Mucosa of descending colon (tissue), 3 donors: Measurements from ENCODE around the gene RPS18. TPM values are rescaled to one million over a fixed set of nuclear protein-coding genes. Genes with fewer than 3 reads are reported as not detected.
A peak's percentile ranks its signal among the peaks of the same experiment; 100 is the strongest.

Source experiments
- ATAC-seq: fragments of 200-7000 bp; cut with Tn5 transposase; one replicate; pipeline ENCODE4 v1.9.1; 2020; ENCODE audit warnings: mild to moderate bottlenecking, moderate library complexity
- DNase-seq, 3 donors: peaks; one replicate each; pipeline ENCODE4 v3.0.0-alpha.2; 2020
- H3K36me3 ChIP-seq: fragments of 200-600 bp; one replicate; pipeline ENCODE4 v1.8.0; 2021; ENCODE audit warnings: low read depth, mild to moderate bottlenecking
- H3K4me1 ChIP-seq: fragments of 200-600 bp; one replicate; pipeline ENCODE4 v1.8.0; 2021; ENCODE audit warnings: low read depth, mild to moderate bottlenecking
- H3K4me3 ChIP-seq: fragments of 200-600 bp; one replicate; pipeline ENCODE4 v1.8.0; 2021; ENCODE audit warnings: mild to moderate bottlenecking
- H3K9me3 ChIP-seq: fragments of 200-600 bp; one replicate; pipeline ENCODE4 v1.8.0; 2021; ENCODE audit warnings: mild to moderate bottlenecking
- CTCF ChIP-seq: fragments of 200-600 bp; IDR thresholded peaks from one replicate; pipeline ENCODE4 v1.8.0; 2022; ENCODE audit warnings: antibody characterized with exemption, mild to moderate bottlenecking
- intact Hi-C, 2 donors: fragments of 100-400 bp; cut with DNase I in 1 of 2; cut with micrococcal nuclease in 1 of 2; formaldehyde crosslinking; loops; one replicate each; pipeline versions ENCODE4 v1.11.0 to v1.11.1; 2022; cut with DNase I, micrococcal nuclease
- total RNA-seq, 3 donors: library from RNA; stranded (reverse); fragmentation: NEBNext Ultra II Directional in 2 of 3; extraction: Animal tissue kit (Norgen Biotek cat#: 25700) in 2 of 3; gene quantifications; one replicate each; pipeline versions ENCODE4 v1.2.1 to v1.2.4, GENCODE V29; 2021 to 2023
- donor health status: DM: no; HTN: no; CAD: no; lungs with moderate emphysema.
- donor health status: DM: no; HTN: no; CAD: no.
- donor health status: DM: no; HTN: yes; CAD: no.

Gene RPS18
- total RNA-seq, 3 donors from 2014 or later = 1,579 to 1,936 (median 1,680) TPM

- intact Hi-C loops = no loop called here
- TF ChIP-seq CTCF = no peak
- H3K4me1 ChIP-seq = peaks cover 25% of the 10 kb centered on the region
- no peaks in the 10 kb centered on the region for H3K36me3 ChIP-seq
- H3K9me3 ChIP-seq = no peaks in the 10 kb centered on the region
- H3K4me3 ChIP-seq = peak overlapping the region; percentile 62
- DNase-seq (peak; percentile 63 to 79 (median 77)), ATAC-seq (peak; percentile 7)
Measured at GRCh38 chr6:33313105-33313708, 41.3 kb downstream of the RPS18 start.

GRCh38 chr6:33313709-33314514 lies 42.0 kb downstream of the RPS18 start, which contains the start of gene TAPBP:
Gene TAPBP (minus strand): TSS chr6:33314078. CDS start chr6:33314041, 37 bp downstream.
- peak; percentile 43 for ATAC-seq

GRCh38 chr6:33314515-33314942 lies 42.7 kb downstream of the RPS18 start:
- Histone ChIP-seq H3K36me3 (no peaks in the 10 kb centered on the region), H3K4me3 (peak overlapping the region; percentile 62), H3K9me3 (no peaks in the 10 kb centered on the region), H3K4me1 (peaks cover 31% of the 10 kb centered on the region)
- ATAC-seq (peak; percentile 63), DNase-seq (peak; percentile 68 to 82 (median 77))
- intact Hi-C loops = no loop called here
- no peak for TF ChIP-seq CTCF

More at GRCh38 chr6:33313709-33314514, 42.0 kb downstream of the RPS18 start, which contains the start of gene TAPBP:
- H3K4me1 ChIP-seq = peaks cover 31% of the 10 kb centered on the region
- peak within 1 kb of the TSS; percentile 62 for H3K4me3 ChIP-seq
- TF ChIP-seq CTCF = no peak
- peak; percentile 77 to 86 (median 79) for DNase-seq
- H3K9me3 ChIP-seq = no peaks in the 10 kb centered on the region
- intact Hi-C loops = no loop called here
- H3K36me3 ChIP-seq = no peaks in the 10 kb centered on the region

- intact Hi-C loops = no loop called here
- Histone ChIP-seq H3K4me3 (no peak overlapping the region), H3K4me1 (peaks cover 31% of the 10 kb centered on the region), H3K9me3 (no peaks in the 10 kb centered on the region), H3K36me3 (no peaks in the 10 kb centered on the region)
- DNase-seq = peak; percentile 86 to 88 (median 88)
- ATAC-seq = peak; percentile 51
- no peak for TF ChIP-seq CTCF
Measured at GRCh38 chr6:33314943-33315792, 43.3 kb downstream of the RPS18 start.

- peaks cover 32% of the 10 kb centered on the region for H3K4me1 ChIP-seq
- TF ChIP-seq CTCF = no peak
- no peak for ATAC-seq
- DNase-seq = peak in 1 of 3 donors; percentile 59
- H3K4me3 ChIP-seq = no peak overlapping the region
- H3K9me3 ChIP-seq = no peaks in the 10 kb centered on the region
- intact Hi-C loops = no loop called here
- H3K36me3 ChIP-seq = no peaks in the 10 kb centered on the region
Measured at GRCh38 chr6:33315793-33316602, 44.1 kb downstream of the RPS18 start.
